Motor neuron (in vitro differentiated cells): ENCODE data around the gene TULP1. TPM values are rescaled to one million over a fixed set of nuclear protein-coding genes. Genes with fewer than 3 reads are reported as not detected.

Source experiments
- ATAC-seq, 8 experiments: fragments of 200-7000 bp; cut with Tn5 transposase; replicated peaks in 6 of 8; 2 replicates each; pipeline ENCODE4 v1.8.0; 2021; ENCODE audit warnings: mild to moderate bottlenecking in 8 of 8, moderate library complexity in 8 of 8
- H3K27ac ChIP-seq, 2 donors: fragments of 250-450 bp; sonication (Bioruptor Pico); 2 replicates each; pipeline ENCODE4 v1.9.0; 2021; ENCODE audit warnings: antibody characterized with exemption in 2 of 2, mild to moderate bottlenecking in 2 of 2, moderate library complexity in 1 of 2
- H3K4me1 ChIP-seq, 2 donors: fragments of 250-450 bp; sonication (Bioruptor Pico); replicated peaks in 1 of 2; 2 replicates each; pipeline ENCODE4 v1.6.1; 2021; ENCODE audit warnings: antibody characterized with exemption in 2 of 2, mild to moderate bottlenecking in 2 of 2, moderate library complexity in 1 of 2
- H3K4me3 ChIP-seq, 5 donors: fragments of 250-450 bp; sonication (Bioruptor Pico); 2 replicates each; pipeline ENCODE4 v1.9.0; 2021; ENCODE audit warnings: antibody characterized with exemption in 5 of 5, mild to moderate bottlenecking in 5 of 5, moderate library complexity in 4 of 5
- WGBS, 10 experiments: fragments of 450-650 bp; shearing (Covaris generic); methylation state at CpG; one replicate each; pipeline ENCODE4 v1.0.0; 2022; 5-methylcytosine and 5-hydroxymethylcytosine counted together
- in situ Hi-C, 9 experiments: fragments of 400-800 bp; cut with MboI; loops; one replicate each; pipeline ENCODE4 v1.15.0; 2021; ENCODE audit warnings: low sequenced_read_pairs in 9 of 9, low pct_unique_long_range_greater_than_20kb in 2 of 9; ENCODE audit not compliant: unreplicated experiment in 9 of 9
- total RNA-seq, 8 experiments: library from RNA; unstranded; fragments of 300-600 nt; gene quantifications; 2 replicates each; pipeline versions ENCODE4 v1.2.3 to v1.2.4, GENCODE V29; 2022

TULP1 gene
- total RNA-seq, 8 experiments from 2014 or later = 0.20 to 1.2 (median 0.38) TPM; not detected in 2

DNA sequence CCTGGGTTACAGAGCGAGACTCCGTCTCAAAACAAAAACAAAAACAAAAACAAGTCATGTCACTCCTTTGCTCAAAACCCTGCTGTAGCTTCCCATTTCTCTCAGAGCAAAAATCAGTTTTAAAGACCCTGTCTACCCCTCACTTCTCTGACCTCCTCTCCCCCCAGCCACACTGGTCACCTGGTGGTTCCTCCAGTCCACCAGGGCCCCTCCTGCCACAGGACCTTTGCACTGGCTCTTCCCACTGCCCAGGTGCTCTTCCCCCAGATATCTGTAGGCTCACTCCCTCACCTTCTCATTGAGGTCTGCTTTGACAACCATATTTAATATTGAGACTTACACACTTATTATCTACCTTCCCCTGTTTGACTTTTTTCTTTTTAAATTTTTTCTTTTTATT is 10.9 kb downstream of the TULP1 start:
- peaks cover 8 to 16% of the 10 kb centered on the region in 2 donors for H3K4me1 ChIP-seq
- H3K27ac ChIP-seq = no peak overlapping the region
- 60 to 100% (median 92%) methylated on average over 2 of the region's 2 CpGs; no CpG with 5 or more reads in 4 of the 10 experiments for WGBS, 10 experiments
- ATAC-seq = no peak
- no peak overlapping the region for H3K4me3 ChIP-seq
- in situ Hi-C loops = no loop called here

DNA sequence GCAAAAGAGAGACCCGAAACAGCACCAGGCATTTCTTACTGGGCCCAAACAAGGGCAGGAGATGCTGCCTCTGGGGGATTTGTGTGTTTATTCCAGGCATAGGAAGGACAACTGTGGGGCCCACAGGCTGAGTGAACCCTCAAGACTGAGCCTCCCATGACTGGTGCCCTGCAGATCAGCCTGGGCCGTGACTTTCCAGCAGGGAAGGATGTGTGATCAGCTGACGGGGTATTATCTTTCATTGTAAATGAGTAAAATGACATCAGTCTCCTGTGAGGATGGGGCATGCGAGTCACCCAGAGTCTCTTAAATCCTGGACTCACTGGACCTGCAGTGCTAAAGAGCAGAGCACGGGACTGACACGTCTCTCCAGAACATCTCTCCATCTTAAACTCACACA is 11.9 kb downstream of the TULP1 start:
- peak in 6 of 8 experiments; percentile 27 to 68 (median 60) for ATAC-seq
- no peak overlapping the region for H3K27ac ChIP-seq
- no peak overlapping the region for H3K4me3 ChIP-seq
- H3K4me1 ChIP-seq = peaks cover 8 to 19% of the 10 kb centered on the region in 2 donors
- WGBS, 10 experiments = 33 to 100% (median 70%) methylated on average over 1 to 3 of the region's 6 CpGs; no CpG with 5 or more reads in 4 of the 10 experiments
- in situ Hi-C loops = no loop called here

DNA sequence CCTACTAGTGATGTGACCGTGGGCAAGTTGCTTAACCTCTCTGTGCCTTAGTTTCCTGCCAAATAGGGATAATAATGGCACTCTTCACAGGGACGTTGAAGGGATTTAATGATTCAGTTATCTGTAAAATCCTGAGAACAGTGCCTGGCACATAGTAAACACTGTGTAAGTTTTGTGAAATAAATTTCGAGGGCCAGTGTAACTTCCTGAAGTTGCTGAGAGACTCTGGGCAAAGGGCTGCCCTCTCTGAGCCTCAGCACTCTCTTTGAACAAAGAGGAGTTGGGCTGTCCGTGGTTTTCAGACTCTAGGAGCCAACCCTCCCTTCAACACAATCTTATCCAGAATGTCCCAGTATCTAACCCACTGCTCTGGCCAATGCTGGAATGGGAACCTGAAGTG is 13.3 kb downstream of the TULP1 start:
- Histone ChIP-seq H3K4me3 (no peak overlapping the region), H3K4me1 (peaks cover 11 to 29% of the 10 kb centered on the region in 2 donors), H3K27ac (no peak overlapping the region)
- WGBS, 10 experiments = 37 to 100% (median 88%) methylated on average over 2 to 4 of the region's 4 CpGs; no CpG with 5 or more reads in 4 of the 10 experiments
- in situ Hi-C loops = no loop called here
- no peak for ATAC-seq

DNA sequence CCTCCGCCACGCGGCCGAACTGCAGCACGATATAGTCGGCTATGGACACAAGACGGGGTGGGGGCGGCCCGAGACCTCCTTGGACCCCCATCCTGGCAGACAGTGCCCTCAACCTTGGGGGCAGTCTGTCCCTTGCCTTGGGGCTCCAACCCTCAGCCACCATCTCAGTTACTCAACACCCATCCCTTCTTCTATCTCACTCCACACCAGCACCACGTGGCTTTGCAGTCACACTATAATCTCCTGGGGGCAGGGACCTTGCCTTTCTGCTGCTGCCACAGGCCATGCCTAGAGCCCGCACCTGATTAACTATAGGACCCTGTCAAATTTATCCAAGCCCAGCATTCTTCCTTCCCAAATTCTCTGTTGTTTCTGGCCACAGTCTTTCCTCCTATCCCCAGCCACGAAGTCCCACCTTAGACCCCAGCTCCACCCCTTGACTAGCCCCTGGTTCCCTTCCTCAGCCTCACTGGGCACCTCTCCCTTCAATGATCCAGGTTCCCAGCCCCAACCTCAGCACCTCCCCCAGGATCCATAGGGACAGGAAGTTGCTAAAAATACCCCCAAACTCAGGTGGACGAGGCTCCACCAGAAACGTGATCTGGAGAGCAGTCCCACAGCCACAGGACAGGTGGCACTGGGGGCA is 14.2 kb downstream of the TULP1 start:
- Histone ChIP-seq H3K4me1 (peaks cover 11 to 33% of the 10 kb centered on the region in 2 donors), H3K4me3 (peak overlapping the region in 1 of 5 donors; percentile 46), H3K27ac (no peak overlapping the region)
- in situ Hi-C loops = no loop called here
- 68 to 100% (median 82%) methylated on average over 2 to 4 of the region's 14 CpGs; no CpG with 5 or more reads in 4 of the 10 experiments for WGBS, 10 experiments
- ATAC-seq = no peak

DNA sequence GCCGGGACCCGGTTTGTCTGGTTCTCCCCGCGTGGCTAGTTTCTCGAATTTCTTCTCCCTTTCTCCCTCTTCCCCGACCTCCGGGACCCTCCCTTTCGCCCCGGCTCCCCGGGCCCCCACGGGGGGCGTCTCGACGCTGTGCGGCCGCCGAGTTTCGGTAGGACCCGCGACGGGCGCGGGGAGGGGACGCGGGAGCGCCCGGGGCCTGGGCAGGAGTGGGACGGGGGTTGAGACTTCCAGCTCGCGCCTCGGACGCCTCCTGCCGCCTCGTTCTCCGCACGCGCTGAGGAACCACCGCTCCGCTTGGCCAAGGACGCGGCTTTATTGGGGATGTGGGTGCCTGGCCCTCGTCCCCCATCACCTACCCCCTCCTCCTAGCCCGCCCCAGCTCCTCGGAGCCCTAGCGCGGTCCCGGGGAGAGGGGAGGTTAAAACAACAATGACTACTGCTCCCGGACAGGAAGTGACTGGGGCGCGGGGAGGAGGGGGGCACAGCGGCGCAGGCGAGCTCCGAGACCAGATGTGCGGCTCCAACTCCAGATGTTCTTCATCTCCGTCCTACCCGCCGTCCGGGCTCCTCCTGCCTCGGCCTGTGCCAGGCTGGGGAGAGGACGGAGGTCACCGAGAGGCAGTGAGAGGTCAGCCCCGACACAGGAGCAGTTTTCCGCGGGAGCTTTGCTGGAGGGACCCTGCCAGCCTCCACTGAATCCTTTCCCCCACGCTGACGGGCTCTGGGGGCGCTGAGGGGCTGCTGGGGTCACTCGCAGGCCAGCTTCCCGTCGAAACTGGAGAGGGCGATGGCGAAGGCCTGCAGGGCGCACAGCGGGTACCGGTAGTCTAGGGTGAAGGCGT is 14.9 kb downstream of the TULP1 start:
- in situ Hi-C loops = no loop called here
- Histone ChIP-seq H3K27ac (peak overlapping the region in 1 of 2 donors; percentile 10), H3K4me1 (peaks cover 18 to 37% of the 10 kb centered on the region in 2 donors), H3K4me3 (peak overlapping the region; percentile 46 to 53 (median 52))
- WGBS, 10 experiments = 11 to 92% (median 70%) methylated on average over 1 to 7 of the region's 77 CpGs; no CpG with 5 or more reads in 6 of the 10 experiments
- peak; percentile 6 to 37 (median 9) for ATAC-seq

DNA sequence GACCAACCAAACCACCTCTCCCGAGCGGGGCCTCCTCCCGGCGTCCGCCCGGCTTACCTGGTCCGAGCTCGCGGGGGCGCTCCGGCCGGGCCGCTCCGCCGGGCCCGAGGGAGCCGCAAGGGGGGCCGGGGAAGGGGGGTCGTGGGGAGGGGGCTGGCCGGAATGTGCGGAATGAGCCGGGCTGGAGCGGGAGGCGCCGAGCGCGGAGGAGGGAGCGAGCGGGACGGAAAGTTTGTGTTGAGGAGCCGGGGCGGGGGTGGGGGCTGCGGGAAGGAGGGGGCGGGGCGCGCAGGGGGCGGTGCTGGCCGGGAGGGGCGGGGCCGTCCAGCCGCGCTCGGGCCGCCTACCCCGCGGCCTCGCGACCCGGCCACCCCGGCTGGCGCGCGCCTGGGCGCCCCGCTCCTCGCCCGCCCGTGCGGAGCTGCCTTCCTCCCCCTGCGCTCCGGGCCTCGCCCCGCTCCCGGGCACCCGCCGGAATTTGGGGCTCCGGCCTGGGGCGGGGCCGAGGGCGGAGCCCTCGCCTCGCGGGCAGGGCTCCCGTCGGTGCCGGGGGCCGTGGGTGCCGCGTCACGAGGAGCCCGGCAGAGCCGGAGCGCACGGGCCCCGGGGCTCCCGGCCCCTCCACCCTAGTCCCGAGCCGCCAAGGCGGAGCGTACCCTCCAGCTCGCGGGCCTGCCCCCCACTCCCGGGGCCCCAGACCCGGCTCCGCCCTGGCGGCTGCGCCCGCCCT is 15.7 kb downstream of the TULP1 start, which contains the start of gene TEAD3:
TSS of gene TEAD3 (minus strand) at position 239 of the 730 bp plus-strand sequence.
- peaks cover 25 to 45% of the 10 kb centered on the region in 2 donors for H3K4me1 ChIP-seq
- in situ Hi-C loops = no loop called here
- WGBS, 10 experiments = 0% methylated on average over 1 to 4 of the region's 98 CpGs; no CpG with 5 or more reads in 8 of the 10 experiments
- H3K27ac ChIP-seq = peak within 1 kb of the TSS; percentile 20 to 52
- peak; percentile 33 to 62 (median 50) for ATAC-seq
- H3K4me3 ChIP-seq = peak within 1 kb of the TSS; percentile 46 to 53 (median 52)

DNA sequence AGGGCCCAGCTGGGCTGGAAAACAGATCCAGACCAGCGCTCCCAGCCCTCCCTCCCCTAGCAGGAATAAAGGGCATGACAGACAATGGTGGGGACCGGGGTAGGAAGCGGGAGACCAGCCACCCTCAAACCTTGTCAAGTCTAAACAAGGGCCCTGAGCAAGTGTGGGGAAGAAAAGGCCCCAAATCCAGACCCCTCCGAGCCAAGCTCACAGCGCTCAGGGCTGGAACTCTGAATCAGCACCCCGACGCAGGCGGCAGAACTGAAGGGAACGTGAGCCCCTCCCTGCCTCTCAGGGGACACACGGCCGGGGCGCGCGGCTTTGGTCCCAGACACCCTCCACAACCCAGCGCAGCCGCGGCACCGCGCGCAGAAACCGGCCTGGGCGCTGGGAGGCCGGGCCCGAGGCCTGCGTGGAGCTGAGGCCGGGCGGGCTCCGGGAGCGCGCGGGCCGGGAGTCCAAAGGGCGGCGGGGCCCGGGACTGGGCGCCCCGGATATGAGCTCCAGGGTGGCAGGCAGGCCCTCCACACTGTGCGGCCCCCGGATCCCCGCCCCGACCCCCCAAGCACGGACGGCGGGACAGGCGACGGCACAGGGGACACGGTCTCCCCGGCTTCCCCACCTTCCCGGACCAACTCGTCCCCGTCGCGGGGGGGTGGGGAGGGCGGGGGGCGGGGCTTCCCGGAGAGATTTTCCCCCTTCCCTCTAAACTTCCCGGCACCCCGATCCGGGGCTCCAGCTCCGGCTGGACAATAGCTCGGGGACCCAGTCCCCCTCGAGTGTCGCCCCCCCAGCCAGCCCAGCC is 16.5 kb downstream of the TULP1 start:
- peak; percentile 14 to 46 (median 32) for ATAC-seq
- Histone ChIP-seq H3K27ac (peak overlapping the region; percentile 20 to 52), H3K4me3 (peak overlapping the region; percentile 46 to 53 (median 52)), H3K4me1 (peaks cover 33 to 53% of the 10 kb centered on the region in 2 donors)
- 20 to 40% methylated on average over 1 to 6 of the region's 63 CpGs; no CpG with 5 or more reads in 8 of the 10 experiments for WGBS, 10 experiments
- in situ Hi-C loops = no loop called here

DNA sequence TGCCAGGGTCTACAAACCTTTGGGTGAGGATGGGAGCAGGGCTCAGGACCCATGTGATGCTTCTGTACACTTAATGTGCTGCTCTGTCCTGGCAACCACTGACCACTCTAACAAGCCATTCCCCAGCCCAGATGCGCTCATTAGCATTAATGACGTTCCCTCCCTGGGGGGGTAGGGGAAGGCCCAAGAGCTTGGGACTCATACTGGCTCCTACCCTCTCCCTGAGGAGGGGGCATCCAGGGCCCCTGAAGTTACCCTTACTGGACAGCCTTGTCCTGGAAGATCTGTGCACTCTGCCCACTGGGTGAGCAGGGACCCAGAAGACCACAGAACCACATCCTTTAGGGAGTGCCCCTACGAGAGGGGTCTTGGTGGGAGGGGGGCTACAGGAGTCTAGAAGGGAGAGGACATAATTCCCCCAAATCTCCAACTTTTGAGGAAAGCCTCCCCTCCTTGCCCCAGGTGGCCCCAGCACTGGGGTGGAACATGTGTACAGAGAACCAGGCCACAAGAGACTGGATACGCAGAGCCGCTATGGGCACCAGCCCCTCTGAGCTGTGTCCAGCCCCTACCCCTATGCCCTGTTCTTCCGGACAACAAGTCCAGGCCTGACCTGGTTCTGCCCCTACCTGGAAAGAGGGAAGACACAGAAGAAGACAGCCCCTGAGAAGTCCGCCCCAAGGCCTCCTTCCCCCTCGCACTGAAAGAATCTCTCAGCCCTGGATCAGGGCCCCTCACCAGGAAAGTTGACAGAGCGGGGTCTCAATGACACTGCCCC is 17.2 kb downstream of the TULP1 start:
- Histone ChIP-seq H3K4me3 (peak overlapping the region in 4 of 5 donors; percentile 46 to 53 (median 50)), H3K27ac (no peak overlapping the region), H3K4me1 (peaks cover 33 to 53% of the 10 kb centered on the region in 2 donors)
- 0 to 67% (median 65%) methylated on average over 1 to 2 of the region's 9 CpGs; no CpG with 5 or more reads in 7 of the 10 experiments for WGBS, 10 experiments
- ATAC-seq = peak in 4 of 8 experiments; percentile 2 to 32 (median 14)
- in situ Hi-C loops = no loop called here

DNA sequence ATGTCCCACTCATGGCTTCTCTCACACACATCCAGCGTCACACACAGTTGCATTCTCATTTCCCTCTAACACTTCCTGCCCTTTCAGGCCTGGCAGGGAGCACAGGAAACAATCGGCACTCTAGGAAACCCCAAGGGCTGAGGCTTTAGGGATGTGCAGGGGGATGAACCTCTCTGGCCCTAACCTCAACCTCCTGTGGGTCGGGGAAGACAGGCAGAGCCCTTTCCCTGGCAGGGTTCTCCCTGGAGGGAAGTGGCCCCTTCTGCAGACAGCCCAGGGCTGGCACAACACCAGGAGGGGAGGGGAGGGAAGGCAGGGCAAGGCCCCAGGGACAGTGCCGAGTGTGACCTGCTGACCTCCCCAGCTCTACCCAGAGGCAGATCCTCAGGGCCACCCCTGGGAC is 18.5 kb downstream of the TULP1 start:
- Histone ChIP-seq H3K4me3 (no peak overlapping the region), H3K4me1 (peaks cover 43 to 64% of the 10 kb centered on the region in 2 donors), H3K27ac (no peak overlapping the region)
- 0 to 50% (median 22%) methylated on average over 1 to 2 of the region's 4 CpGs; no CpG with 5 or more reads in 5 of the 10 experiments for WGBS, 10 experiments
- in situ Hi-C loops = no loop called here
- no peak for ATAC-seq

DNA sequence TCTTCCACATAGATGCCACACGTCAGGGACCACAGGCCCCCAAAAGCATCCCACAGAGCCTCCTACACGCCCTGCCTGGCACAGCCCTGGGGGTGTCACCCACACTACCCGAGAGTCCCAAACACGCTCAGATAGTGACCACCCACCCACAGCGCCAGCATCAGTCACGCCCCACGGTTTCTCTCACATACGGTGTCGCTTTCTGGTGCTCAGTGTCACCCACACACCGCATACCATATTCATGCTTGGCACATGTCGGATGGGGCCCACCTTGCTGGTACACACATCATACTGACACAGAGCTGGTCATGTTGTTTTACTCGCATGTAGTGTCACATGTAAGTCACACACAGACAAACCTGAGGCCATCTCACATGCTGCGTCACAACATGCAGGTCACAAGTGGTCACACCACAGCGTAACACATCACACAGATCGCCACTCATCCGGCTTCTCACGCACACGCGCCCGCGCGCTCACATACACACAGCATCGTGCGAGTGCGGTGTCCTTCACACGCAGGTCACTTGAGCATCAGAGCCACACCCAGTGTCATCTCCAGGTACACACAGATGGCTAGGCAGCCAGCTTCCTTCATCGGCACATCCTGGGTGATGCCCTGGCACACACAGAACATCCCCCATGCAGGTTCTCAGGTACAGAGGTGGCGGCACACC is 19.3 kb downstream of the TULP1 start:
- Histone ChIP-seq H3K4me3 (no peak overlapping the region), H3K4me1 (peaks cover 43 to 63% of the 10 kb centered on the region in 2 donors), H3K27ac (no peak overlapping the region)
- 20 to 100% (median 89%) methylated on average over 1 to 22 of the region's 28 CpGs; no CpG with 5 or more reads in 2 of the 10 experiments for WGBS, 10 experiments
- no peak for ATAC-seq
- in situ Hi-C loops = no loop called here

DNA sequence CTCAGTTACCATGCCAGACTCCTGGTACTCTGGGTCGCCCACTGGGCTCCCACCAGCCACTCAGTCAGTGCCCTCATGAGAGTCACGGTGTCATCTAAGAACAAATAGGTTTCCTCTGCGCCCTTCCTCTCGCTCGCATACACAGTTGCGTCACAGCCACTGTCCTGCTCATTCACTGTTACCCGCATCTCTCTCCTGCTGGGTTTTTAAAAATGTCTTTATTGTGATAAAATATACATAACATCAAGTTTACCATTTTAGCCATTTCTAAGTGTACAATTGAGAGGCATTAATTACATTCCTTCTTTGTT is 19.8 kb downstream of the TULP1 start:
- peaks cover 43 to 58% of the 10 kb centered on the region in 2 donors for H3K4me1 ChIP-seq

More for the DNA sequence above, 19.8 kb downstream of the TULP1 start:
- WGBS, 10 experiments = 40 to 91% (median 84%) methylated on average over 1 to 7 of the region's 7 CpGs; no CpG with 5 or more reads in 2 of the 10 experiments
- H3K27ac ChIP-seq = no peak overlapping the region
- ATAC-seq = no peak
- in situ Hi-C loops = no loop called here
- H3K4me3 ChIP-seq = no peak overlapping the region
